Thyroid gland (tissue), 4 donors: ENCODE measurements around the gene PARD3. TPM values are rescaled to one million over a fixed set of nuclear protein-coding genes. Genes with fewer than 3 reads are reported as not detected.

ENCODE experiments used
- DNase-seq, 2 donors: peaks; one replicate each; pipeline ENCODE4 v3.0.0-alpha.2; 2019
- H3K27ac ChIP-seq, 3 donors: fragments of 200-600 bp; sonication (generic); 1 replicate in 2 of 3; 2 replicates in 1 of 3; pipeline ENCODE4 v1.5.1; 2016 to 2019; ENCODE audit warnings: mild to moderate bottlenecking in 1 of 3, moderate library complexity in 1 of 3
- H3K27me3 ChIP-seq: fragments of 200-600 bp; sonication (generic); one replicate; pipeline ENCODE4 v1.5.1; 2019
- H3K36me3 ChIP-seq, 2 donors: fragments of 200-600 bp; sonication (generic); one replicate each; pipeline ENCODE4 v1.5.1; 2016 to 2019
- H3K4me1 ChIP-seq, 2 donors: fragments of 200-600 bp; sonication (generic); one replicate each; pipeline ENCODE4 v1.5.1; 2017 to 2019
- H3K4me3 ChIP-seq, 3 donors: fragments of 200-600 bp; sonication (generic); replicated peaks in 1 of 3; 1 replicate in 2 of 3; 2 replicates in 1 of 3; pipeline ENCODE4 v1.5.1; 2016; ENCODE audit warnings: mild to moderate bottlenecking in 1 of 3
- H3K9me3 ChIP-seq: fragments of 200-600 bp; sonication (generic); one replicate; pipeline ENCODE4 v1.5.1; 2017
- POLR2A ChIP-seq, 2 donors: fragments of 450-650 bp; IDR thresholded peaks; one replicate each; pipeline ENCODE4 v1.6.1; 2017; ENCODE audit warnings: antibody characterized with exemption in 2 of 2, mild to moderate bottlenecking in 2 of 2, moderate library complexity in 1 of 2
- WGBS, 2 donors: methylation state at CpG; one replicate each; pipeline ENCODE4 v1.1.5; 2017; 5-methylcytosine and 5-hydroxymethylcytosine counted together
- intact Hi-C: fragments of 100-400 bp; cut with DNase I; formaldehyde crosslinking; loops from one replicate; pipeline ENCODE4 v1.15.1; 2023
- total RNA-seq, 4 donors: library from RNA; depleted of rRNA; stranded (reverse); fragments of >200 nt; gene quantifications; one replicate each; pipeline ENCODE4 v1.2.3, GENCODE V29; 2016
- TF ChIP-seq, protein P1 (sequence below), 6 experiments: fragments of 200-600 bp in 3 of 6; fragments of 450-650 bp in 3 of 6; sonication (generic) in 3 of 6; IDR thresholded peaks; one replicate each; pipeline ENCODE4 v1.5.1; 2016 to 2019; ENCODE audit warnings: antibody characterized with exemption in 6 of 6, mild to moderate bottlenecking in 2 of 6, inconsistent platforms in 1 of 6, moderate library complexity in 1 of 6

The PARD3 gene
- total RNA-seq, 4 donors from 2014 or later, result 48.6 to 88.4 (median 57.7) TPM

DNA sequence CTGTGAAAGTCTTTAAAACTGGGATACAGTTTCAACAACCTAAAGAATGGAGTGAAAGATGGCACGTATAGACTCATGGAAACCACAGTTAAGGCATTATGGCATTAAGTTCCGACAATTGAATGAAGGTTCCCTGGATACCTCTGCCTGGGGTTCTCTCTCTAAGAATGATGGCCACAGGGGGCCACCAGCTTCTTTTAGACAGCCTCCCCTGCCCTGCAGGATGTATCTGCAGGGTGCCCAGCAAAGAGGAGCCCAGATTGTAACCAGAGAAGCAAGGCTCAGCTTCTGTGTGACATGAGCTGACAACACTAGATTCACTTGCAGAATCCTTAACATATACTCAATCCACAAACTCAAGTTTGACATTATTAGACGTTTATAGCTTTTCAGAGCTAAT lies 645.4 kb downstream of the PARD3 start:
- no peak overlapping the region for H3K27ac ChIP-seq
- no peak overlapping the region for H3K4me3 ChIP-seq
- no peaks in the 10 kb centered on the region for H3K27me3 ChIP-seq
- no peaks in the 10 kb centered on the region for H3K9me3 ChIP-seq
- H3K4me1 ChIP-seq, result no peaks in the 10 kb centered on the region
- DNase-seq, result no peak
- WGBS, 2 donors, result 95 to 99% methylated on average over 3 of the region's 3 CpGs
- intact Hi-C loops, result no loop called here
- no peak for TF ChIP-seq POLR2A (IDR thresholded peaks at IDR 0.05)
- TF ChIP-seq, protein P1, sequence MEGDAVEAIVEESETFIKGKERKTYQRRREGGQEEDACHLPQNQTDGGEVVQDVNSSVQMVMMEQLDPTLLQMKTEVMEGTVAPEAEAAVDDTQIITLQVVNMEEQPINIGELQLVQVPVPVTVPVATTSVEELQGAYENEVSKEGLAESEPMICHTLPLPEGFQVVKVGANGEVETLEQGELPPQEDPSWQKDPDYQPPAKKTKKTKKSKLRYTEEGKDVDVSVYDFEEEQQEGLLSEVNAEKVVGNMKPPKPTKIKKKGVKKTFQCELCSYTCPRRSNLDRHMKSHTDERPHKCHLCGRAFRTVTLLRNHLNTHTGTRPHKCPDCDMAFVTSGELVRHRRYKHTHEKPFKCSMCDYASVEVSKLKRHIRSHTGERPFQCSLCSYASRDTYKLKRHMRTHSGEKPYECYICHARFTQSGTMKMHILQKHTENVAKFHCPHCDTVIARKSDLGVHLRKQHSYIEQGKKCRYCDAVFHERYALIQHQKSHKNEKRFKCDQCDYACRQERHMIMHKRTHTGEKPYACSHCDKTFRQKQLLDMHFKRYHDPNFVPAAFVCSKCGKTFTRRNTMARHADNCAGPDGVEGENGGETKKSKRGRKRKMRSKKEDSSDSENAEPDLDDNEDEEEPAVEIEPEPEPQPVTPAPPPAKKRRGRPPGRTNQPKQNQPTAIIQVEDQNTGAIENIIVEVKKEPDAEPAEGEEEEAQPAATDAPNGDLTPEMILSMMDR (IDR thresholded peaks at IDR 0.05), result no peak
- H3K36me3 ChIP-seq, result no peaks in the 10 kb centered on the region

DNA sequence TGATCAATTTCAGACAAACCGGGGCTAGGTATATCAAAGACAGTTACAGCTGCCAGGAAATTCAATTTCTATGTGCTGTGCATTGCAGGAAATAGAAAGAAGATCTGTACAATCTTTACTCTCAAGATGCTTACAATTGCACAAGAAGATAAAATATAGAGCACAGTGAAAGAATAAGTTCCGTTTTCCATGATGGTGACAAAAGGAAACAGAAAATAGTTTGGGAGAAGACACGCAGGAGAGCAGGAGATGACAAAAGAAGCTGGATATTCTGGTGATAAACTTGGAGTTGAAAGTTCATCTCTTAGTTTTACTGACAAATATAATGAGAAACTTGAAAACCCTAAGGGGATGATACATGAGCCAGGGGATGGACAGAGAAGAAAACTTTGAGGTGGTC lies 646.0 kb downstream of the PARD3 start:
- H3K36me3 ChIP-seq, result no peaks in the 10 kb centered on the region
- WGBS, 2 donors, result 74 to 77% methylated on average over 3 of the region's 3 CpGs
- no peak overlapping the region for H3K4me3 ChIP-seq
- H3K4me1 ChIP-seq, result no peaks in the 10 kb centered on the region
- no peak for TF ChIP-seq POLR2A (IDR thresholded peaks at IDR 0.05)
- TF ChIP-seq, protein P1 (IDR thresholded peaks at IDR 0.05), result no peak
- no peak for DNase-seq
- intact Hi-C loops, result no loop called here
- H3K27me3 ChIP-seq, result no peaks in the 10 kb centered on the region
- H3K27ac ChIP-seq, result no peak overlapping the region
- no peaks in the 10 kb centered on the region for H3K9me3 ChIP-seq

DNA sequence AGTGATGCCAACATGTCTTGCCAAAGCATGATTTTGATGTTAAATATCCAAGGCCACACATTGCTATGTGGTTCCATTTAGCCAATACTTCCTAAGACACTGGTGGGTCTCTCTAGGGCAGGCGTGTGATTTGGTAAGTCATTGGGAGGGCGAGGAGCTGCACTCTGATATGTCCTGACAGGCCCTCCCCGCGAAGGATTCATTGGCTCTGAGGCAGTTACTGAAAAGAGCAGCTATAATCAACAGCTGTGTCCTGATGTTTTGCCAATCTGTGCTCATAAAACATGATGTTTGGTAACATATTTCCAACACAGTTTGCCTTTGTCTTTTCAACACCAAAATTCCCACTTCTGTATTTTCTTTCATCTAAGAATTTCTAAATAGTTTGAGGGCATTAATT lies 646.7 kb downstream of the PARD3 start:
- no peaks in the 10 kb centered on the region for H3K27me3 ChIP-seq
- 78 to 90% methylated on average over 4 of the region's 4 CpGs for WGBS, 2 donors
- no peak overlapping the region for H3K4me3 ChIP-seq
- no peak overlapping the region for H3K27ac ChIP-seq
- H3K4me1 ChIP-seq, result no peaks in the 10 kb centered on the region
- H3K9me3 ChIP-seq, result no peaks in the 10 kb centered on the region
- TF ChIP-seq, protein P1 (IDR thresholded peaks at IDR 0.05), result no peak
- TF ChIP-seq POLR2A (IDR thresholded peaks at IDR 0.05), result no peak
- intact Hi-C loops, result no loop called here
- H3K36me3 ChIP-seq, result no peaks in the 10 kb centered on the region
- no peak for DNase-seq

DNA sequence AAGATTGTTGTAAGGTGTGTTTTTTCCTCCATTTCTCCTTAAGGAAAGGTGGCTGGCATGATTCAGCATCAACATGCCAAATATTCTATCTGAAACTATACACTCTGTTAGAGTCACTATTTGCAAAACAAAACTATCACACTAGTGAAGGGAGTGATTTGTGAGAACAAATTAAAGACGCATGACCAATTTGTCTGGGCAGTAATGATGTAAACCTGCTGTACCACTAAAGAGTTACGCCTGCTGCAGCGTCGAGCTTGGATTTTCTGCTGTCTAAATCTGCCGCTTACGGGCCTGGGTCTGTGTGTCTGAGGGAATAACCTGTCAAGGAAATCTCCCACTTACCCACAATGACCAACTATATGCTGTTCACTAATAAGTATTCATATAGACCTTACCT lies 648.3 kb downstream of the PARD3 start:
- TF ChIP-seq POLR2A (IDR thresholded peaks at IDR 0.05), result no peak
- TF ChIP-seq, protein P1 (IDR thresholded peaks at IDR 0.05), result no peak
- no peaks in the 10 kb centered on the region for H3K27me3 ChIP-seq
- intact Hi-C loops, result no loop called here
- no peaks in the 10 kb centered on the region for H3K4me1 ChIP-seq
- DNase-seq, result no peak
- 85 to 87% methylated on average over 6 of the region's 6 CpGs for WGBS, 2 donors
- no peaks in the 10 kb centered on the region for H3K36me3 ChIP-seq
- no peaks in the 10 kb centered on the region for H3K9me3 ChIP-seq
- no peak overlapping the region for H3K27ac ChIP-seq
- H3K4me3 ChIP-seq, result no peak overlapping the region

DNA sequence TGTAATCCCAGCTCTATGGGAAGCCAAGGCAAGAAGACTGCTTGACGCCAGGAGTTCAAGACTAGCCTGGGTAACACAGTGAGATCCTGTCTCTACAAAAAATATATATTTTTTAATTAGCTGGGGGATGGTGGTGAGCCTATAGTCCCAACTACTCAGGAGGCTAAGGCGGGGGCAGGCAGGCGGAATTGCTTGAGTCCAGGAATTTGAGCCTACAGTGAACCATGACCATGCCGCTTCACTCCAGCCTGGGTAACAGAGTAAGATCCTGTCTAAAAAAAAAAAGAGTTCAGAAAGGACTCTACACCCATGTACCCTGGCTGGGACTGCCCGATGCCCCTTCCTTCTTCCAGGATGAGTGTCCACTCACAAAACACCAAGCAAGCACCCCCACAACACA lies 648.7 kb downstream of the PARD3 start:
- no peaks in the 10 kb centered on the region for H3K27me3 ChIP-seq
- H3K4me1 ChIP-seq, result no peaks in the 10 kb centered on the region
- H3K9me3 ChIP-seq, result no peaks in the 10 kb centered on the region
- TF ChIP-seq POLR2A (IDR thresholded peaks at IDR 0.05), result no peak
- TF ChIP-seq, protein P1 (IDR thresholded peaks at IDR 0.05), result no peak
- WGBS, 2 donors, result 89 to 99% methylated on average over 5 of the region's 5 CpGs
- DNase-seq, result no peak
- no peak overlapping the region for H3K27ac ChIP-seq
- intact Hi-C loops, result no loop called here
- no peak overlapping the region for H3K4me3 ChIP-seq
- no peaks in the 10 kb centered on the region for H3K36me3 ChIP-seq
